HepG2 (cell line): ENCODE measurements around the gene ADAM29. TPM values are rescaled to one million over a fixed set of nuclear protein-coding genes. Genes with fewer than 3 reads are reported as not detected.

Experiments
- ATAC-seq: fragments of 200-7000 bp; cut with Tn5 transposase; 3 replicates; pipeline ENCODE4 v1.9.1; 2020; ENCODE audit warnings: mild to moderate bottlenecking, moderate library complexity
- BruUV-seq: library from RNA; stranded (reverse); fragments of 400-500 nt; replicated peaks from 2 replicates; lab custom pipeline; 2021; lab: Mats Ljungman, UMichigan
- CTCF ChIA-PET: fragments of 300-600 bp; formaldehyde crosslinking; extraction: SDS; loops from one replicate; lab custom pipeline; 2021; ENCODE audit warnings: low total read pairs, inconsistent platforms, low intra/inter-chr PET ratio; lab: Yijun Ruan, JAX
- POLR2A ChIA-PET: fragments of 350-600 bp; sonication (Branson Sonifier 250); formaldehyde crosslinking; loops from one replicate; lab custom pipeline; 2020; ENCODE audit warnings: antibody characterized with exemption, inconsistent platforms; lab: Yijun Ruan, JAX
- DNase-seq: peaks from one replicate; pipeline ENCODE4 v3.0.0-alpha.2; 2015; ENCODE audit warnings: low spot score
- FAIRE-seq: peaks from 3 replicates; lab custom pipeline; 2011; peaks lifted over from hg19 to GRCh38; lab: Jason Lieb, UNC
- H2AFZ ChIP-seq: one replicate; pipeline ENCODE4 v1.6.1; 2011; ENCODE audit warnings: low read length, inconsistent platforms
- H3K27ac ChIP-seq: fragments of 300-600 bp; 3 replicates; pipeline ENCODE4 v1.8.0; 2011; ENCODE audit warnings: mixed run types, mild to moderate bottlenecking, mixed read lengths, low read length, inconsistent platforms; ENCODE audit not compliant: insufficient read depth; ENCODE audit errors: extremely low read length
- H3K27me3 ChIP-seq, 2 experiments: fragments of 200-600 bp in 1 of 2; 2 replicates in 1 of 2; 3 replicates in 1 of 2; pipeline versions ENCODE4 v1.6.0 to v1.8.0; 2011; ENCODE audit warnings: low read length in 2 of 2, mild to moderate bottlenecking in 2 of 2, moderate library complexity in 2 of 2, inconsistent platforms in 1 of 2; ENCODE audit not compliant: insufficient read depth in 2 of 2, control insufficient read depth in 1 of 2
- H3K36me3 ChIP-seq, 2 experiments: fragments of 200-600 bp in 1 of 2; replicated peaks in 1 of 2; 2 replicates in 1 of 2; 3 replicates in 1 of 2; pipeline versions ENCODE4 v1.5.1 to v1.8.0; 2011; ENCODE audit warnings: low read length in 2 of 2, inconsistent platforms in 1 of 2; ENCODE audit not compliant: insufficient read depth in 2 of 2, control insufficient read depth in 1 of 2
- H3K4me1 ChIP-seq: 2 replicates; pipeline ENCODE4 v1.5.1; 2012; ENCODE audit warnings: low read length, inconsistent platforms; ENCODE audit not compliant: insufficient read depth
- H3K4me2 ChIP-seq: 2 replicates; pipeline ENCODE4 v1.6.0; 2011; ENCODE audit warnings: low read depth, low read length, inconsistent platforms
- H3K4me3 ChIP-seq, 3 experiments: fragments of 200-600 bp in 1 of 3; sonication (generic), shearing (Covaris generic) in 1 of 3; replicated peaks in 1 of 3; 2 replicates each; pipeline ENCODE4 v1.5.1; 2011 to 2016; ENCODE audit warnings: low read length in 3 of 3, inconsistent platforms in 2 of 3, low read depth in 2 of 3, mild to moderate bottlenecking in 2 of 3, control low read depth in 1 of 3, mixed read lengths in 1 of 3; ENCODE audit not compliant: insufficient read depth in 1 of 3
- H3K79me2 ChIP-seq: one replicate; pipeline ENCODE4 v1.6.1; 2011; ENCODE audit warnings: low read length, inconsistent platforms; ENCODE audit not compliant: insufficient read depth
- H3K9ac ChIP-seq: 2 replicates; pipeline ENCODE4 v1.6.0; 2011; ENCODE audit warnings: mild to moderate bottlenecking, low read depth, low read length, inconsistent platforms; ENCODE audit not compliant: insufficient read depth
- H3K9me3 ChIP-seq: 2 replicates; pipeline ENCODE4 v1.5.1; 2012; ENCODE audit warnings: mild to moderate bottlenecking, low read length
- H4K20me1 ChIP-seq: 2 replicates; pipeline ENCODE4 v1.6.0; 2011; ENCODE audit warnings: inconsistent platforms, mild to moderate bottlenecking, low read length, moderate library complexity; ENCODE audit not compliant: insufficient read depth
- AGO2 ChIP-seq: fragments of 200-400 bp; formaldehyde crosslinking; optimal IDR thresholded peaks from 2 replicates; pipeline ENCODE3; 2017; ENCODE audit warnings: mild to moderate bottlenecking, low read depth, low read length, moderate library complexity
- AKAP8 ChIP-seq: sonication (generic); formaldehyde crosslinking; IDR thresholded peaks from 2 replicates; pipeline ENCODE4 v1.5.1; 2020; ENCODE audit warnings: mild to moderate bottlenecking, missing genetic modification reagents
- ARNT2 ChIP-seq: sonication (generic); formaldehyde crosslinking; IDR thresholded peaks from 2 replicates; pipeline ENCODE4 v1.8.0; 2022; ENCODE audit warnings: mild to moderate bottlenecking, low read depth, missing genetic modification reagents, moderate library complexity
- FOXA1 ChIP-seq, 2 experiments: fragments of 450-650 bp in 1 of 2; sonication (generic) in 1 of 2; formaldehyde crosslinking in 1 of 2; IDR thresholded peaks; 2 replicates each; pipeline versions ENCODE4 v1.4.0 to v1.6.1; 2016 to 2020; ENCODE audit warnings: missing genetic modification reagents in 1 of 2
- GFI1 ChIP-seq: sonication (generic); formaldehyde crosslinking; IDR thresholded peaks from 2 replicates; pipeline ENCODE4 v1.5.0; 2020; ENCODE audit warnings: missing genetic modification reagents, mild to moderate bottlenecking, borderline replicate concordance
- HCFC1 ChIP-seq: fragments of 150-350 bp; IDR thresholded peaks from 2 replicates; pipeline ENCODE4 v1.6.1; 2014; ENCODE audit warnings: low read depth, low read length
- PBX2 ChIP-seq: IDR thresholded peaks from 2 replicates; pipeline ENCODE4 v1.6.1; 2016; ENCODE audit warnings: control low read depth
- PBX3 ChIP-seq: sonication (generic); formaldehyde crosslinking; IDR thresholded peaks from 2 replicates; pipeline ENCODE4 v1.8.1; 2023; ENCODE audit warnings: missing genetic modification reagents, inconsistent platforms, borderline replicate concordance
- PHF5A ChIP-seq: IDR thresholded peaks from one replicate; pipeline ENCODE4 v1.6.1; 2018; ENCODE audit warnings: low read depth, missing genetic modification reagents; ENCODE audit not compliant: unreplicated experiment
- RARA ChIP-seq: IDR thresholded peaks from 2 replicates; pipeline ENCODE4 v1.6.1; 2016; ENCODE audit warnings: missing genetic modification reagents, missing compliant biosample characterization
- SIN3A ChIP-seq: IDR thresholded peaks from 2 replicates; pipeline ENCODE4 v1.6.1; 2011; ENCODE audit warnings: low read depth, mild to moderate bottlenecking, control low read depth, low read length, borderline replicate concordance
- THRA ChIP-seq: sonication (generic); formaldehyde crosslinking; IDR thresholded peaks from 2 replicates; pipeline ENCODE4 v1.4.0; 2020; ENCODE audit warnings: missing genetic modification reagents, borderline replicate concordance
- ZC3H13 ChIP-seq: sonication (generic); formaldehyde crosslinking; IDR thresholded peaks from 2 replicates; pipeline ENCODE4 v1.8.1; 2023; ENCODE audit warnings: mild to moderate bottlenecking, missing genetic modification reagents, moderate library complexity
- ZHX1 ChIP-seq: sonication (generic); formaldehyde crosslinking; IDR thresholded peaks from 2 replicates; pipeline ENCODE4 v1.8.1; 2022; ENCODE audit warnings: low read depth, mild to moderate bottlenecking, missing genetic modification reagents
- ZNF383 ChIP-seq: sonication (generic); formaldehyde crosslinking; IDR thresholded peaks from 2 replicates; pipeline ENCODE4 v1.4.0; 2020; ENCODE audit warnings: missing genetic modification reagents, mild to moderate bottlenecking, borderline replicate concordance
- ZNF703 ChIP-seq: sonication (generic); formaldehyde crosslinking; IDR thresholded peaks from 2 replicates; pipeline ENCODE4 v1.5.1; 2020; ENCODE audit warnings: missing genetic modification reagents, mild to moderate bottlenecking, moderate library complexity, borderline replicate concordance
- WGBS: methylation state at CpG from one replicate; pipeline ENCODE4 v1.1.6; 2017; ENCODE audit warnings: low lambda C conversion rate; 5-methylcytosine and 5-hydroxymethylcytosine counted together
- in situ Hi-C: cut with HindIII; loops from 2 replicates; pipeline ENCODE4 v1.10.0; 2017; ENCODE audit warnings: low pct_unique_long_range_greater_than_20kb; ENCODE audit not compliant: extremely low pct_ligation_motif_present
- intact Hi-C: fragments of 100-400 bp; cut with micrococcal nuclease; formaldehyde crosslinking; loops from one replicate; pipeline ENCODE4 v1.10.0; 2022; ENCODE audit not compliant: unreplicated experiment
- polyA plus RNA-seq, 8 experiments: library from polyadenylated mRNA; depleted of rRNA in 3 of 8; stranded (reverse) in 7 of 8; unstranded in 1 of 8; fragments of >200 nt; fragmentation: Illumina TruSeq in 4 of 8; extraction: Trizol in 4 of 8; gene quantifications; 2 replicates each; pipeline versions ENCODE4 v1.2.1 to v1.2.3, GENCODE V29; 2011 to 2016; ENCODE audit warnings: low read depth in 4 of 8, missing spikeins in 1 of 8, mixed read lengths in 1 of 8; ENCODE audit not compliant: insufficient read depth in 1 of 8
- total RNA-seq, 5 experiments: library from RNA; depleted of rRNA; stranded (reverse); fragments of >200 nt; fragmentation: Illumina TruSeq; extraction: Trizol; gene quantifications; 2 replicates each; pipeline ENCODE4 v1.2.3, GENCODE V29; 2016; ENCODE audit warnings: low read depth in 1 of 5

ADAM29 gene
- total and polyA plus RNA-seq, 2 of the 13 experiments (the other 11 are each of a cell fraction or from before 2014, with no cell fraction given), result not detected

- no peak for TF ChIP-seq ZHX1 (CRISPR knock-in tag)
- no peak for TF ChIP-seq ZNF703
Measured at GRCh38 chr4:174912919-174913543, 5.1 kb upstream of the ADAM29 start (continued).

- in situ Hi-C loops (no loop called here), intact Hi-C loops (no loop called here)
- ATAC-seq (no peak), FAIRE-seq (no peak), DNase-seq (no peak)
- ChIA-PET CTCF (no interaction called here), POLR2A (no interaction called here)
- BruUV-seq, result no TSS peak
- peaks cover 48% of the 10 kb centered on the region for H3K9me3 ChIP-seq
- 0% methylated on average over 2 of the region's 2 CpGs for WGBS
- H3K27ac ChIP-seq, result no peak overlapping the region
- no peaks in the 10 kb centered on the region for H3K36me3 ChIP-seq
- H3K27me3 ChIP-seq, result no peaks in the 10 kb centered on the region
- H3K9ac ChIP-seq, result no peak overlapping the region
- no peaks in the 10 kb centered on the region for H3K4me1 ChIP-seq
- no peaks in the 10 kb centered on the region for H4K20me1 ChIP-seq
- H3K79me2 ChIP-seq, result no peaks in the 10 kb centered on the region
- H3K4me2 ChIP-seq, result no peak overlapping the region
- H2AFZ ChIP-seq, result no peak overlapping the region
- no peak overlapping the region for H3K4me3 ChIP-seq
- TF ChIP-seq ZNF383 (no peak), ARNT2 (CRISPR knock-in tag) (no peak), PHF5A (no peak), HCFC1 (no peak), AGO2 (no peak), THRA (no peak), PBX3 (CRISPR knock-in tag) (no peak), AKAP8 (CRISPR knock-in tag) (no peak), PBX2 (CRISPR knock-in tag) (no peak), ZC3H13 (no peak), RARA (CRISPR knock-in tag) (no peak), FOXA1 (IDR thresholded peaks at IDR 0.05) (no peak), FOXA1 (CRISPR knock-in tag; IDR thresholded peaks at IDR 0.05) (no peak), GFI1 (CRISPR knock-in tag) (no peak), SIN3A (no peak)
Measured at GRCh38 chr4:174919886-174920423, 1.8 kb downstream of the ADAM29 start.
